GM23248 (cell line): ENCODE data around the gene NPAS3.

Experiments used
- EZH2 ChIP-seq: fragments of 200-600 bp; sonication (generic); IDR thresholded peaks from 2 replicates; pipeline ENCODE4 v1.6.1; 2018; ENCODE audit warnings: antibody characterized with exemption, mild to moderate bottlenecking; ENCODE audit not compliant: insufficient read depth, poor library complexity, severe bottlenecking
- EZH2phosphoT487 ChIP-seq: fragments of 200-600 bp; sonication (generic); IDR thresholded peaks from 2 replicates; pipeline ENCODE4 v1.6.1; 2018; ENCODE audit warnings: antibody characterized with exemption, moderate library complexity, mild to moderate bottlenecking, low read depth; ENCODE audit not compliant: insufficient read depth

DNA sequence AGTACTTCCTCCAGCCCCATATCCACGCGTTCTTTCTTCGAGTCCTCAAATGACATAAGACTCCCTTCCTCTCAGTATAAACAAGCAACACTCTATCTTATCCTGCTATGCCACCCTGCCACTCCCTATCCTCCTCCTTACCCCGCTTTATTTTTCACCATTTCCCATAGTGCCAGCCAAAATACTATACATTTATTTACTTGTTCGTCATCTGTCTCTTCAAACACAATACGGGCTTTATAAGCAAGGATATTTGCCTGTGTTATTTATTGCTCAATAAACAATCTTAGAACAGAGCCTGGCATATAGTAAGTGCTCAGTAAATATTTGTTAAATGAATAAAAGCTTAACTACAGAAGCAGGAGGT is 567.3 kb downstream of the NPAS3 start:
- TF ChIP-seq EZH2 (no peak), EZH2phosphoT487 (no peak)
